ENCODE measurements around the gene B3GAT1.
"Not testable (repeated sequence)": the region's sequence is repeated elsewhere in the genome, so short reads cannot be mapped to it uniquely, and the experiment has no call there.

The B3GAT1 gene

DNA sequence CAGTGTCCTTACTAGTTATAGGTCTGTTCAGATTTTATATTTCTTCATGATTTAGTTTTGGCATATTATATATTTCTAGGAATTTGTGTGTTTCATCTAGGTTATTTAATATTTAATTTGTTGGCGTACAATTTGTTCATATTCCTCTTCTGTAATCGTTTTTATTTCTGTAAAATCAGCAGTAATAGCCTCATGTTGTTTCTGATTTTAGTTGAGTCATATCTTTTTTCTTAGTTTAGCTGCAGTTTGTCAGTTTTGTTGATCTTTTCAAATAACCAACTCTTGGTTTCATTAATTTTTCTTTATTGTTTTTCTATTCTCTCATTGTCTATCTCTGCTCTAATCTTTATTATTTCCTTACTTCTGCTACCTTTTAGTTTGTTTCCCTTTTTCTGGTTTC lies 59.9 kb downstream of the B3GAT1 start:
- no peak for DNase-seq

DNA sequence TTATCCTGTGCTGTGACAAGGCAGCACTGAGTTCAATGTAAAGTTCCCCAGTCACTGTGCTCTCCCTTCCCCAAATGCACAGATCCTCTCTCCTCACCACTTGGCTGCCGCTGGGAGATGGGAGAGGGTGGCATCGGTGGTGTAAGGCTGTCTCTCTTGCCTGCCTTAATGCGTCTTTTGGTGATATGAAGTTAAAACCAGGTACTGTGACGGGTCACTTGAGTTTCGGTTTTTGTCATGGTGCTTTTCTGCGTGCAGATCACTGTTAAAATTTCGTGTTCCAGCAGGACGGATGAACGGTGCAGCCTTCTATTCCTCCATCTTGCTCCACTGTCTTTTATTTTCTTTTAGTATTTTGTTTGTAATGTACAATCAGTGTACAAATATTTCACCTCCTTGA lies 61.7 kb downstream of the B3GAT1 start:
- no peak for DNase-seq

GRCh38 chr11:134349802-134350355 lies 62.2 kb downstream of the B3GAT1 start:
- DNase-seq = no peak

DNA sequence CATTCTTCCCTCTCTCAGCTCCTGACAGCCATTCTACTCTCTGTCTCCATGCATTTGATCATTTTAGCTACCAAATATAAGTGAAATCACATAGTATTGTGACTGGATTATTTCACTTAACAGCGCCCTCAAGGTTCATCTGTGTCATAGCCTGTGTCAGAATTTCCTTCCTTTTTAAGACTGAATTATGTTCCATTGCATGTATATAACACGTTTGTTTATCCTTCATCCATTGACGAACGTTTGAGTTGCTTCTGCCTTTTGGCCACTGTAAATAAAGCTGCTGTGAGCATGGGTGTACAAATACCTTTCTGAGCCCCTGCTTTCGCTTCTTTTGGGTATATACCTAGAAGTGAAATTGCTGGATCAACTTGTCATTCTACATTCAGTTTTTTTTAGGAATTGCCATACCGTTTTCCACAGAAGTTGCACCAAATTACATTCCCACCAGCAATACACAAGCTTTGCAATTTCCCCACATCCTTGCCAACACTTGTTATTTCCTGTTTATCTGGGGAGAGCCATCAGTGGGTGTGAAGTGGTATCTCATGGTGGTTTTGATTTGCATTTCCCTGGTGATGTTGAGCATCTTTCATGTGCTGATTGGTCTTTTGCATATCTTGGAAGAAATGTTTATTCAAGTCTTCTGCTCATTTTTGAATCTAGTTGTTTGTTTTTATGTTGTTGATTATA lies 62.8 kb downstream of the B3GAT1 start:
- no peak for DNase-seq

DNA sequence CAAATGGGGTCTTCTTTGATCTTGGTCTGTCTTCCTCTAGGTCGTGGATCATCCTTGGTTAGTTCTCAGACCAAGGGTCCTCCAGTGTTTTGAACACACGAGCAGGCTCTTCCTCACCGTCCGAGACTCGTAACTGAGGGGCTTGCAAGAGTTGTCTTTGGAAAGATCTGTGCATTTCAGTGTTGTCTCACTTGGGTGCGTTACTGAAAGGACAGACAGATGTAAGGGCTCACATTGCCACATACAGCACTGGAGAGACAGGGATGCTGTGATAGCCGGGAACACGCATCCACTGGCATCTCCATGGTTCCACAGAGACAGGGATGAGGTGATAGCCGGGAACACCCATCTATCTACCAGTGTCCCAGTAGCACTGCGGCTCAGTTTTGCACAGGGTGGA lies 64.6 kb downstream of the B3GAT1 start:
- no peak for DNase-seq

GRCh38 chr11:134346976-134347350 lies 65.1 kb downstream of the B3GAT1 start:
- no peak for DNase-seq

DNA sequence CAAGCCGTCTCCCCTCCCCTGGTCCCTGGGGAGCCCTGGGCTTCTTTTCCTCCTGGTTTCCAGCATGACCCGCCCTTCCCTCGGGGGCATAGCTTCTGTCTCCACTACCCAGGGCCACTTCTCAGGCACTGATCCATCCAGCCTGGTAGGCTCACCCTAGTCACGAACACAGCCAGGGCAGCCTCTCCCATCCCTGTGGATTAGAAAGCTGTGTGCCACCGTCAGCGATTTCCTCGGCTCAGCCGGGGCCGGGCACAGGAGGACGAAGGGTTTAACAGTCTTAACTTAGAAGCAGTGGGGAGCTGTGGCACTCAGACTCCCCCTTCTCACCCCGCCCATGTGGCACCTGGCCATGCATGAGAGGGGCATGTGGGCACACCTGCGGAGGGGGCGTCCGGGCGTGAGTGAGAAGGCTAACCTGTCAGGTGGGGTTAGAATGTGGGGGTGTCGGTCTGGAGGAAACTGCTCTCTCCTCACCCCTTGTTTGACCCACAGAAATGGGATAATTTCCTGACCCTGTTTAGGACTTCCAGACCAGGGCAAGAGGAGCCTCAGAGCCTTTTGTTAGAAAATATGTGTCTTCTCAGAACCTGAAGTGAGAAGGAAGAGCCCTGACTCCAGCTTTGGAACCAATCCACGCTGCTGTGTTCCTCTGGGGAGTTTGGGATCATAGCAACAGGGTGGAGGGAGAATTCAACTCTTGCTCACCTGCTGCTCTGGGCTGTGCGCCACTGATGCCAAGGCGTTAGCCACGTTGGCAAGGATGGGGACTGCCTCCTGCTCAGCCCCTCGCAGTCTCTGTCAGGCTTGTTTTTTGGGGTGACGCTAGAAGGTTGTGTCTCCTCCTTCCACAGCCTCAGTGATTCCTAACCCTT lies 65.7 kb downstream of the B3GAT1 start:
- no peak for DNase-seq

- DNase-seq = no peak
Measured at GRCh38 chr11:134345237-134345550, 66.8 kb downstream of the B3GAT1 start.

- not testable (repeated sequence) for DNase-seq
Measured at GRCh38 chr11:134344497-134345236, 67.4 kb downstream of the B3GAT1 start.

DNA sequence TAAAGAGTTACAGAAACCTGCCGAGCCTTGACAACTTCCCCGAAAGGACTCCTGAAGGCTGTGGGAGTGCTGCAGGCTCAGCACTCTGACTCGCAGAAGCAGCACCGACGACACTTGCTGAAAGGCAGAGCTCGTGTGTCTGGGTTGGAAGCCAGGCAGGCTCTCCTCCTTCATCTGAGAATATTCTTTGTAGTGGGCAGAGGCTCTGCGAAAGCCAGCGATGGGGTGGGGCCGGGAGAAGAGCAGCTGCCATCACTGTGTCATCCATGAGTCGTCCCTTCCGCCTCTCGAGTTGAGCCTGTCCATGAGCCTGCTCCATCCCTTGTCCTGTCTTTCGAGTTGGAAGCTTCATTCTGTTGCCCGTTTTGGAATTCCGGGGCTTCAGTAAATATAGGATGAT lies 68.4 kb downstream of the B3GAT1 start:
- no peak for DNase-seq

GRCh38 chr11:134342572-134343340 lies 69.3 kb downstream of the B3GAT1 start:
- DNase-seq = no peak

- DNase-seq = no peak
Measured at GRCh38 chr11:134341805-134342571, 70.1 kb downstream of the B3GAT1 start.

- no peak for DNase-seq
Measured at GRCh38 chr11:134340354-134340964, 71.6 kb downstream of the B3GAT1 start.

DNA sequence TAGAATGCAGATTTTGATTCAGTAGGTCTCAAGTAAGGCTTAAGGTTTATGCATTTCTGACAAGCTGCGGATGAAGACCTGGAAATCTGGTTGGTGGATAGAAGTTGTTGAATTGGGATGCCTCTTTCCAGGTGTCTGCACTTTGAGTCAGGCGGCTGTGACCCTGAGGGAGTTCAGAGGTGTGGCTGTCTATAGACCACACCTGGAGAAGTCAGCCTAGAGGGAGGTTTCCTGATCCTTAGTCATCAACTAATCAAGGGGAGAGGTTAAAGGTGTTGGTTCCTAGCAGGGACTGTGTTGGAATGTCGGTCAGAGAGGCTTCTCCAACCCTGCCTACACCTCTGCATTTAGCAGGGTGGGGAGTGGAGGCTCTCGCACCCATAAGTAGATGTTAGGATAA lies 72.3 kb downstream of the B3GAT1 start:
- DNase-seq = no peak

- DNase-seq = no peak
Measured at GRCh38 chr11:134338654-134339053, 73.4 kb downstream of the B3GAT1 start.

DNA sequence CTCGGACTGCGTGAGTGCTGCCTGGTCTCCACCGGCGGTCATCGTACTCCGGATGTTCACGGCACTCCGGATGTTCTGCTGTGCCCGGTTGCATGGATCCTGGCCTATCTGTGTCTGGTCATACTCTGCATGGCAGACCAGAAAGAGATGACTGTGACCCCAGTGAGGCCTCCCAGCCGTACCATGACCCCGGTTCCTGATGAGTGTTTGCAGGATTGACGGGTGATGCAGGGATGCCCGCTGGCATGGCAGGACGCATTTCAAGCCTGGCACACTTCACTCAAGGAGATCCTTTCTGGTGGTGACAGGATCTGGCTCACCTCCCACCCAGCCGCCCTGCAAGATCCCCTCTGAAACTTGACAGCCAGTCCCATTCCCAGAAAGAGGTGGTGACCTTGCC lies 74.0 kb downstream of the B3GAT1 start:
- DNase-seq = no peak

GRCh38 chr11:134337051-134337450 lies 75.0 kb downstream of the B3GAT1 start:
- DNase-seq = no peak

DNA sequence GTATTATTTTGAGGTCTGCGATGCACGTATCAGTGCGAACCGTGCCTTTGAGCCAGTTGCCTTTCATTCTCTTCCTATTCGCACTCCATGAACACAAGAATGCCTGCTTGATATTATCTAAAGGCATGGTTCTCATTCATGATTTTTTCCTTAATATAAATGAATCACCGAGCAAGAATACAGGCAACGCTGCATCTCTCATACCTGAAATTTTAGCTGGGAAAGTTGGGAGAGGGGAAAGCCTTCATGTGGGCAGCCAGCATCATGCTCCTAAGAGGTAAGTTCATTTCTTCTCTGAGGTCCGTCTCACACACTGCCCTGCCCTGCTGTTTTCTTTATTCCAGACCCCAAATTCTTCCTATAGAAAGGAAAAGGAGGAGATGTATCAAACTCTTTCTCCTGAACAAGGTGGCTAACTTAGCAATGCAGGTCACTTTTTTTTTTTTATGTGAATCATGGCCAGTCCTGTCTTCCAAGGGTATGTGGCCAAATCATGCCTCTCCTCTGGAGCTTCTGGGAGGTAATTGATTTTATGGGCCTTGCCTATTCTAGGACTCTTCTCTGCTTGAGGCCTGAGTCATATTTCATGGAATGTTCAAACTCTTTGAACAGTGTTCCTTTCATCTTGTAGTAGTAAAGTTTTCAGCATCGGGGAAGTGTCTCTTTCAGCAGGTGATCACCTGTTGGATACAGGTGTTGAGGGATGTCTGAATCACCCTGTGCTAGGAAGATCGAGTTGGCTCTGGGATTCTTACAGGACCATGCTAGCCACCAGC lies 77.1 kb downstream of the B3GAT1 start:
- no peak for DNase-seq

- no peak for DNase-seq
Measured at GRCh38 chr11:134333946-134334345, 78.1 kb downstream of the B3GAT1 start.

GRCh38 chr11:134333312-134333711 lies 78.7 kb downstream of the B3GAT1 start:
- no peak for DNase-seq

- DNase-seq = no peak
Measured at GRCh38 chr11:134332782-134333181, 79.3 kb downstream of the B3GAT1 start.
